ENCODE data around the gene UPK1A.

Gene UPK1A

GRCh38 chr19:35693835-35694599 lies 27.7 kb downstream of the UPK1A start:
- Mint-ChIP-seq H3K27ac (peak overlapping the region; percentile 71), H3K36me3 (no peaks in the 10 kb centered on the region), H3K9me3 (no peaks in the 10 kb centered on the region), H3K4me1 (peaks cover 9% of the 10 kb centered on the region), H3K4me3 (no peak overlapping the region)
- DNase-seq (ENCODE audit: low spot score in 2 of 2) = peak; percentile 92 to 94
- peak; percentile 100 for ATAC-seq

GRCh38 chr19:35695895-35696422 lies 29.6 kb downstream of the UPK1A start:
- H3K9me3 Mint-ChIP-seq = no peaks in the 10 kb centered on the region
- DNase-seq (ENCODE audit: low spot score in 2 of 2) (no peak), ATAC-seq (no peak)
- no peak overlapping the region for H3K27ac Mint-ChIP-seq
- H3K4me3 Mint-ChIP-seq = no peak overlapping the region
- H3K36me3 Mint-ChIP-seq = no peaks in the 10 kb centered on the region
- H3K4me1 Mint-ChIP-seq = peaks cover 9% of the 10 kb centered on the region

GRCh38 chr19:35696835-35697234 lies 30.5 kb downstream of the UPK1A start:
- Mint-ChIP-seq H3K4me1 (peaks cover 9% of the 10 kb centered on the region), H3K4me3 (no peak overlapping the region), H3K27ac (no peak overlapping the region), H3K36me3 (no peaks in the 10 kb centered on the region), H3K9me3 (no peaks in the 10 kb centered on the region)
- peak; percentile 32 for ATAC-seq
- DNase-seq (ENCODE audit: low spot score in 2 of 2) = no peak

GRCh38 chr19:35702223-35703012 lies 36.1 kb downstream of the UPK1A start:
- peak overlapping the region; percentile 94 for H3K27ac Mint-ChIP-seq

GRCh38 chr19:35703343-35703742 lies 37.0 kb downstream of the UPK1A start:
- ATAC-seq (no peak), DNase-seq (ENCODE audit: low spot score in 2 of 2) (no peak)
- Mint-ChIP-seq H3K27ac (no peak overlapping the region), H3K4me1 (peaks cover 9% of the 10 kb centered on the region), H3K9me3 (no peaks in the 10 kb centered on the region), H3K4me3 (peak overlapping the region; percentile 92), H3K36me3 (no peaks in the 10 kb centered on the region)

More at GRCh38 chr19:35702223-35703012, 36.1 kb downstream of the UPK1A start:
- DNase-seq (ENCODE audit: low spot score in 2 of 2) (peak; percentile 83 to 95), ATAC-seq (peak; percentile 100)
- Mint-ChIP-seq H3K9me3 (no peaks in the 10 kb centered on the region), H3K4me3 (peak overlapping the region; percentile 92), H3K36me3 (no peaks in the 10 kb centered on the region), H3K4me1 (peaks cover 9% of the 10 kb centered on the region)

- Mint-ChIP-seq H3K27ac (no peak within 1 kb of the TSS), H3K36me3 (no peaks in the 10 kb centered on the region), H3K4me3 (peak within 1 kb of the TSS; percentile 92), H3K9me3 (no peaks in the 10 kb centered on the region), H3K4me1 (peaks cover 9% of the 10 kb centered on the region)
- ATAC-seq (no peak), DNase-seq (ENCODE audit: low spot score in 2 of 2) (no peak)
Observed at GRCh38 chr19:35704218-35704617, 37.9 kb downstream of the UPK1A start, which contains the start of gene ZBTB32. TSS of gene ZBTB32 (plus strand) at chr19:35704558. CDS start at chr19:35714627, 10,069 bp downstream.

GRCh38 chr19:35708391-35708790 lies 42.1 kb downstream of the UPK1A start:
- Mint-ChIP-seq H3K4me1 (peaks cover 31% of the 10 kb centered on the region), H3K27ac (no peak overlapping the region), H3K4me3 (no peak overlapping the region), H3K36me3 (peaks cover 32% of the 10 kb centered on the region), H3K9me3 (no peaks in the 10 kb centered on the region)
- ATAC-seq (no peak), DNase-seq (ENCODE audit: low spot score in 2 of 2) (no peak)

GRCh38 chr19:35710784-35711723 lies 44.7 kb downstream of the UPK1A start:
- Mint-ChIP-seq H3K9me3 (no peaks in the 10 kb centered on the region), H3K27ac (peak overlapping the region; percentile 99), H3K36me3 (peaks cover 58% of the 10 kb centered on the region), H3K4me3 (peak overlapping the region; percentile 99), H3K4me1 (peaks cover 47% of the 10 kb centered on the region)
- ATAC-seq = peak; percentile 65
- DNase-seq (ENCODE audit: low spot score in 2 of 2) = peak; percentile 59 to 90

- peak; percentile 68 to 93 for DNase-seq (ENCODE audit: low spot score in 2 of 2)
- peak; percentile 68 for ATAC-seq
- Mint-ChIP-seq H3K4me3 (peak overlapping the region; percentile 99), H3K9me3 (no peaks in the 10 kb centered on the region), H3K4me1 (peaks cover 56% of the 10 kb centered on the region), H3K27ac (peak overlapping the region; percentile 99), H3K36me3 (peaks cover 76% of the 10 kb centered on the region)
Observed at GRCh38 chr19:35712567-35713505, 46.5 kb downstream of the UPK1A start.

GRCh38 chr19:35713506-35713850 lies 47.2 kb downstream of the UPK1A start:
- Mint-ChIP-seq H3K36me3 (peaks cover 81% of the 10 kb centered on the region), H3K4me1 (peaks cover 57% of the 10 kb centered on the region), H3K4me3 (peak overlapping the region; percentile 99), H3K9me3 (no peaks in the 10 kb centered on the region), H3K27ac (peak overlapping the region; percentile 99)
- ATAC-seq (no peak), DNase-seq (ENCODE audit: low spot score in 2 of 2) (no peak)

- peak overlapping the region; percentile 99 for H3K27ac Mint-ChIP-seq
- H3K9me3 Mint-ChIP-seq = no peaks in the 10 kb centered on the region
- peaks cover 86% of the 10 kb centered on the region for H3K36me3 Mint-ChIP-seq
- peak overlapping the region; percentile 99 for H3K4me3 Mint-ChIP-seq
- no peak for DNase-seq (ENCODE audit: low spot score in 2 of 2)
- ATAC-seq = no peak
- H3K4me1 Mint-ChIP-seq = peaks cover 62% of the 10 kb centered on the region
Observed at GRCh38 chr19:35713904-35714495, 47.7 kb downstream of the UPK1A start.

- ATAC-seq = no peak
- H3K27ac Mint-ChIP-seq = peak overlapping the region; percentile 99
- peak overlapping the region; percentile 99 for H3K4me3 Mint-ChIP-seq
- no peak for DNase-seq (ENCODE audit: low spot score in 2 of 2)
- H3K36me3 Mint-ChIP-seq = peaks cover 94% of the 10 kb centered on the region
- no peaks in the 10 kb centered on the region for H3K9me3 Mint-ChIP-seq
- peaks cover 70% of the 10 kb centered on the region for H3K4me1 Mint-ChIP-seq
Observed at GRCh38 chr19:35714601-35715354, 48.5 kb downstream of the UPK1A start.

GRCh38 chr19:35715355-35715809 lies 49.1 kb downstream of the UPK1A start:
- DNase-seq (ENCODE audit: low spot score in 2 of 2) (no peak), ATAC-seq (no peak)
- Mint-ChIP-seq H3K4me3 (peak overlapping the region; percentile 99), H3K4me1 (peaks cover 70% of the 10 kb centered on the region), H3K27ac (peak overlapping the region; percentile 99), H3K36me3 (peaks cover 98% of the 10 kb centered on the region), H3K9me3 (no peaks in the 10 kb centered on the region)

All from stimulated activated effector memory CD8-positive, alpha-beta T cell treated with anti-CD3 and anti-CD28 coated beads, Interleukin-12 subunit alpha, Interleukin-12 subunit beta, amount 100 ng/mL, for 72 hours (primary cell).